ENCODE results near the gene ANKRD13B. TPM values are rescaled to one million over a fixed set of nuclear protein-coding genes. Genes with fewer than 3 reads are reported as not detected.

The ANKRD13B gene
- total RNA-seq, 1 donor from 2014 or later = 45.8 TPM

GRCh38 chr17:29614349-29615047 lies 21.6 kb downstream of the ANKRD13B start:
- intact Hi-C loops (cut with micrococcal nuclease) = loop anchor here (1.0 to 10.0 kb wide), 3 partner anchors 9 to 500 kb away; partner anchors contain the start of genes GIT1 and NSRP1
- H3K27ac Mint-ChIP-seq = peak overlapping the region; percentile 77
- no peaks in the 10 kb centered on the region for H3K9me3 Mint-ChIP-seq
- peak overlapping the region; percentile 81 for H3K4me3 Mint-ChIP-seq
- H3K36me3 Mint-ChIP-seq (ENCODE audit: low read depth) = no peaks in the 10 kb centered on the region
- no peak for DNase-seq (ENCODE audit: low spot score)
- H3K4me1 Mint-ChIP-seq (ENCODE audit: low read depth) = peaks cover 35% of the 10 kb centered on the region
- peaks cover 8% of the 10 kb centered on the region for H3K27me3 Mint-ChIP-seq (ENCODE audit: insufficient read depth)

GRCh38 chr17:29615048-29615385 lies 22.1 kb downstream of the ANKRD13B start:
- Mint-ChIP-seq H3K4me1 (ENCODE audit: low read depth) (peaks cover 35% of the 10 kb centered on the region), H3K9me3 (no peaks in the 10 kb centered on the region), H3K27me3 (ENCODE audit: insufficient read depth) (peaks cover 8% of the 10 kb centered on the region), H3K4me3 (peak overlapping the region; percentile 81), H3K36me3 (ENCODE audit: low read depth) (no peaks in the 10 kb centered on the region), H3K27ac (peak overlapping the region; percentile 77)
- intact Hi-C loops (cut with micrococcal nuclease) = loop anchor here (1.0 to 10.0 kb wide), 3 partner anchors 8 to 500 kb away; partner anchors contain the start of genes GIT1 and NSRP1
- peak; percentile 71 for DNase-seq (ENCODE audit: low spot score)

GRCh38 chr17:29615492-29616299 lies 22.8 kb downstream of the ANKRD13B start:
- DNase-seq (ENCODE audit: low spot score) = peak; percentile 86
- H3K27ac Mint-ChIP-seq = peak overlapping the region; percentile 77

GRCh38 chr17:29616300-29617048 lies 23.5 kb downstream of the ANKRD13B start:
- H3K27ac Mint-ChIP-seq = peak overlapping the region; percentile 66
- peaks cover 35% of the 10 kb centered on the region for H3K4me1 Mint-ChIP-seq (ENCODE audit: low read depth)
- no peaks in the 10 kb centered on the region for H3K9me3 Mint-ChIP-seq
- no peaks in the 10 kb centered on the region for H3K36me3 Mint-ChIP-seq (ENCODE audit: low read depth)
- H3K4me3 Mint-ChIP-seq = peak overlapping the region; percentile 81
- DNase-seq (ENCODE audit: low spot score) = no peak
- H3K27me3 Mint-ChIP-seq (ENCODE audit: insufficient read depth) = peaks cover 8% of the 10 kb centered on the region
- intact Hi-C loops (cut with micrococcal nuclease) = loop anchor here (1.0 to 10.0 kb wide), 5 partner anchors 90 to 498 kb away; partner anchors contain the start of genes NSRP1 and SSH2

More at GRCh38 chr17:29615492-29616299, 22.8 kb downstream of the ANKRD13B start:
- H3K36me3 Mint-ChIP-seq (ENCODE audit: low read depth) = no peaks in the 10 kb centered on the region
- H3K4me3 Mint-ChIP-seq = peak overlapping the region; percentile 81
- peaks cover 8% of the 10 kb centered on the region for H3K27me3 Mint-ChIP-seq (ENCODE audit: insufficient read depth)
- H3K9me3 Mint-ChIP-seq = no peaks in the 10 kb centered on the region
- H3K4me1 Mint-ChIP-seq (ENCODE audit: low read depth) = peaks cover 35% of the 10 kb centered on the region
- intact Hi-C loops (cut with micrococcal nuclease) = loop anchor here (1.0 to 10.0 kb wide), 4 partner anchors 8 to 499 kb away; partner anchors contain the start of genes GIT1, NSRP1 and SSH2

- H3K27ac Mint-ChIP-seq = peak overlapping the region; percentile 66
- peaks cover 8% of the 10 kb centered on the region for H3K27me3 Mint-ChIP-seq (ENCODE audit: insufficient read depth)
- H3K36me3 Mint-ChIP-seq (ENCODE audit: low read depth) = no peaks in the 10 kb centered on the region
- H3K4me3 Mint-ChIP-seq = peak overlapping the region; percentile 81
- intact Hi-C loops (cut with micrococcal nuclease) = loop anchor here (1.0 to 10.0 kb wide), 5 partner anchors 89 to 498 kb away; partner anchors contain the start of genes NSRP1 and SSH2
- no peaks in the 10 kb centered on the region for H3K9me3 Mint-ChIP-seq
- H3K4me1 Mint-ChIP-seq (ENCODE audit: low read depth) = peaks cover 40% of the 10 kb centered on the region
- peak; percentile 86 for DNase-seq (ENCODE audit: low spot score)
These were observed 24.2 kb downstream of the ANKRD13B start for GRCh38 chr17:29617125-29617480.

GRCh38 chr17:29617481-29618271 lies 24.7 kb downstream of the ANKRD13B start:
- peak overlapping the region; percentile 81 for H3K4me3 Mint-ChIP-seq
- intact Hi-C loops (cut with micrococcal nuclease) = loop anchor here (1.0 to 10.0 kb wide), 6 partner anchors 49 to 497 kb away; partner anchors contain the start of genes NSRP1, SSH2 and TP53I13
- H3K9me3 Mint-ChIP-seq = no peaks in the 10 kb centered on the region
- H3K27ac Mint-ChIP-seq = peak overlapping the region; percentile 66
- peak; percentile 86 for DNase-seq (ENCODE audit: low spot score)
- H3K4me1 Mint-ChIP-seq (ENCODE audit: low read depth) = peaks cover 42% of the 10 kb centered on the region
- H3K27me3 Mint-ChIP-seq (ENCODE audit: insufficient read depth) = peaks cover 8% of the 10 kb centered on the region
- H3K36me3 Mint-ChIP-seq (ENCODE audit: low read depth) = no peaks in the 10 kb centered on the region

- Mint-ChIP-seq H3K27ac (no peak overlapping the region), H3K27me3 (ENCODE audit: insufficient read depth) (peaks cover 8% of the 10 kb centered on the region), H3K36me3 (ENCODE audit: low read depth) (no peaks in the 10 kb centered on the region), H3K4me1 (ENCODE audit: low read depth) (peaks cover 49% of the 10 kb centered on the region), H3K4me3 (no peak overlapping the region), H3K9me3 (no peaks in the 10 kb centered on the region)
- DNase-seq (ENCODE audit: low spot score) = no peak
- intact Hi-C loops (cut with micrococcal nuclease) = loop anchor here (1.0 to 10.0 kb wide), 2 partner anchors 50 to 496 kb away; partner anchors contain the start of genes NSRP1 and TP53I13
These were observed 25.5 kb downstream of the ANKRD13B start for GRCh38 chr17:29618272-29619065.

- Mint-ChIP-seq H3K4me3 (no peak overlapping the region), H3K9me3 (no peaks in the 10 kb centered on the region), H3K27ac (no peak overlapping the region), H3K36me3 (ENCODE audit: low read depth) (no peaks in the 10 kb centered on the region), H3K27me3 (ENCODE audit: insufficient read depth) (peaks cover 8% of the 10 kb centered on the region), H3K4me1 (ENCODE audit: low read depth) (peaks cover 53% of the 10 kb centered on the region)
- intact Hi-C loops (cut with micrococcal nuclease) = loop anchor here (10.0 kb wide), 1 partner anchor 496 kb away; the partner anchor contains the start of gene NSRP1
- DNase-seq (ENCODE audit: low spot score) = no peak
These were observed 26.3 kb downstream of the ANKRD13B start for GRCh38 chr17:29619251-29619650.

- Mint-ChIP-seq H3K27me3 (ENCODE audit: insufficient read depth) (peaks cover 8% of the 10 kb centered on the region), H3K4me3 (peak overlapping the region; percentile 39)
These were observed 27.3 kb downstream of the ANKRD13B start for GRCh38 chr17:29620271-29620670.

GRCh38 chr17:29620779-29621500 lies 28.0 kb downstream of the ANKRD13B start:
- intact Hi-C loops (cut with micrococcal nuclease) = no loop called here
- DNase-seq (ENCODE audit: low spot score) = no peak
- H3K27ac Mint-ChIP-seq = no peak overlapping the region
- H3K27me3 Mint-ChIP-seq (ENCODE audit: insufficient read depth) = peaks cover 6% of the 10 kb centered on the region
- peak overlapping the region; percentile 69 for H3K4me3 Mint-ChIP-seq
- no peaks in the 10 kb centered on the region for H3K9me3 Mint-ChIP-seq
- peaks cover 52% of the 10 kb centered on the region for H3K4me1 Mint-ChIP-seq (ENCODE audit: low read depth)
- H3K36me3 Mint-ChIP-seq (ENCODE audit: low read depth) = peaks cover 3% of the 10 kb centered on the region

More at GRCh38 chr17:29620271-29620670, 27.3 kb downstream of the ANKRD13B start:
- intact Hi-C loops (cut with micrococcal nuclease) = no loop called here
- H3K4me1 Mint-ChIP-seq (ENCODE audit: low read depth) = peaks cover 53% of the 10 kb centered on the region
- H3K36me3 Mint-ChIP-seq (ENCODE audit: low read depth) = no peaks in the 10 kb centered on the region
- H3K27ac Mint-ChIP-seq = no peak overlapping the region
- no peak for DNase-seq (ENCODE audit: low spot score)
- no peaks in the 10 kb centered on the region for H3K9me3 Mint-ChIP-seq
